NCI-H128 (cell line): ENCODE measurements around the gene CEACAM3.

Experiments
- DNase-seq: peaks from one replicate; lab custom pipeline; 2025; ENCODE audit not compliant: unreplicated experiment; lab: John Stamatoyannopoulos, UW

CEACAM3 gene

DNA sequence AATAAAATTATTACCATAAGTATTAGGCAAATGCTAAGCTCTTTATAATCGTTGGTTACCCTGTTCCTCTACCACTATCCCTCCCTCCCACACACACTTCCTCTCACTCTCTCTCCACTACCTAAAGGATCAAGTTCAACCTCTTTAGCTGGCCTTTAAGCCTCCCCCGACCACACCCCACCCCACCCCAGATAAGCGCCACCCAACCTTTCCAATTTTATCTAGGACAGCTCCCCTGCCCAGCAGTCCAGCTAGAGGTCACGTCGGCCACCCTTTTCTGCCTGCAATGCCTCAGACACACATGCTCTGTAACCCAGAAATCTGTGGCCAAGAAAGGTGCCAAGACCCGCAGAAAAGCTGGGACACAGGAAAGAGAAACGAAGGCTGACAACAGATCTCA lies 47.0 kb downstream of the CEACAM3 start:
- no peak for DNase-seq

DNA sequence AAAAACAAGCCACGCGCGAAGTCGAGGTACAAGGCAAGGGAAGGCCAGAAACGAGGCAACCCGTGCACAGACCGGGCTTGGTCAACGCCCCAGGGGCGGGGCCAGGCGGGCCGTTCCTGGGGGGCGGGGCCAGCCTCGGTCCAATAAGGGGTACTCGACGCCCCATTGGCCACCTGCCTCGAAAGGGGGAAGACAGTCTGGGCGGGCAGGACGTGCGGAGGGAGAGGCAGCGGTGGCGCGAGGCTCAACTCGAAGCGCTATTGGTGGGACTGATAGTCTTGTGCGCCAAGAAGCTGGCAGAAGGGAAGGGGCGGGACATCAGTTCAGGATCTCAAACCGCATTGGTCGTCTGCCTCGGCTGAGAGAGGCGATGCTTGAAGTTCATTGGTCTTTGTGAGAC lies 48.2 kb downstream of the CEACAM3 start, which contains the start of gene LYPD4:
Gene LYPD4 (minus strand): TSS at position 83 of the 400 bp plus-strand sequence. CDS start 5,398 bp downstream, outside the sequence.
- DNase-seq, result no peak

DNA sequence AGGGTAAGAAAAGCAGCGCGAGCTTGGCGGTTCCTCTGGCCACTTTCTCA lies 48.4 kb downstream of the CEACAM3 start, which contains the start of gene DMRTC2:
Gene DMRTC2 (plus strand): TSS at position 42 of the 50 bp plus-strand sequence. CDS start 2,387 bp downstream, outside the sequence.
- no peak for DNase-seq

DNA sequence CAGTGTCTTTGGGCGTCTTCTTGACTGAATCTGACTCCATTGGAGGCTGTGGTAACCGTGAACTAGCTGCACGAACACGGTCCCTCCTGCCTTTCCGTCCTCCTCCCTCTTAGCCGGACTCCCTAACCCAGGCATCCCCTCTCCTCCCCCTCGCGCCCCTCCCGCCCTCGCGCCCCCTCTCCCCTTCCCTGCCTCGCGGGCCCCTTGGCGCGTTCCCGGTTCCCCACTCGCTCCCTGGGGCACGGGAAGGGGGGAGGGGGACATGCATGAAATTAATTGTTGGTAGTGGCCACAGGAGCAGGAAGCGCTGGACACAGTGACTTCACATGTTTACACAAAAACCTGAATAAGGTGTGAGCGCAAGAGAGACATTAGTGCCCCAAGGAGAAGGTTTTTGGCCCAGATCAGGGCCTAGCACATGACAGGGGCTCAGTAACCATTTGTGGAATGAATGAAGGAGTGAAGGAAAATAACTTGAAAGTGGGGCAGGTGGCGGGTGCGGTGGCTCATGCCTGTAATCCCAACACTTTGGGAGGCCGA lies 48.7 kb downstream of the CEACAM3 start:
- no peak for DNase-seq

DNA sequence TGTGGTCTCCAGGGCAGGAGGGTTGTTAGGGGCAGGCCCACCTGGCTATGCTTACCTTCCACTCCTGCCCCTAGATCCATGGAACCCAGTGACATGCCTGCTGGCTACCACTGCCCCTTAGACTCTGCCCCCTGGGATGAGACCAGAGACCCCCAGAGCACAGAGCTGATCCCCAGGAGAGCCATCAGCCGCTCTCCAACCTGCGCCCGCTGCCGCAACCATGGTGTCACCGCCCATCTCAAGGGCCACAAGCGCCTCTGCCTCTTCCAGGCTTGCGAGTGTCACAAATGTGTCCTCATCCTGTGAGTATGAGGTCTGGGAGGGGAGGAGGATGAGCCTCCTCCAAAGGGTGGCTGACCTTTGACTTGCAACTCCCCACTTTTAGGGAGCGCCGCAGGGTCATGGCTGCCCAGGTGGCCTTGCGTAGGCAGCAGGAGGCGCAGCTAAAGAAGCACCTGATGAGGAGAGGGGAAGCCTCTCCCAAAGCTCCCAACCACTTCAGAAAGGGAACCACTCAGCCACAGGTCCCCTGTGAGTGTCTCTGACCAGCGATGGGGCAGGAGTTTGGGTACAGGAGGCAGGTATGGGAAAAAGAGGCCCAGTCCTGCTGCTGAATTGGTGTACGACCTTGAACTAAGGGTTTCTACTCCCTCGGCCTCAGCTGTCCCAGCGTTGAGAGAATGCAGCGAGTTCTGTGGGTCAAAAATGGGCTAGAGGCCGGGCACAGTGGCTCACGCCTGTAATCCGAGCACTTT lies 51.1 kb downstream of the CEACAM3 start:
- DNase-seq, result no peak

DNA sequence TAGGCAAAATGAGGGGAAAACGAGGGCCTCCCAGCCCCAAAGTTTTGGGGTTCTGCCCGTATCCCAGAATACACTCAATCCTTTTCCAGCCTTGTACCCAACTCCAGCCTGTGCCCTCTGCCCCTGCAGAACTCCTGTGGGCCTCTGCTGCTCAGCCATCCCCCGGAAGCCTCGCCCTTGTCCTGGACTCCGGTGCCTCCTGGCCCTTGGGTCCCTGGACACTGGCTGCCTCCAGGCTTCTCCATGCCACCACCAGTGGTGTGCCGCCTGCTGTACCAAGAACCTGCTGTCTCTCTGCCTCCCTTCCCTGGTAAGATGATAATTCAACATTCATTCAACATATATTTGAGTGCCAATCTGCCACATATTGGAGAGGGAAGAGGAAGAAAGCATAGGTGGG lies 52.3 kb downstream of the CEACAM3 start:
- DNase-seq, result no peak

DNA sequence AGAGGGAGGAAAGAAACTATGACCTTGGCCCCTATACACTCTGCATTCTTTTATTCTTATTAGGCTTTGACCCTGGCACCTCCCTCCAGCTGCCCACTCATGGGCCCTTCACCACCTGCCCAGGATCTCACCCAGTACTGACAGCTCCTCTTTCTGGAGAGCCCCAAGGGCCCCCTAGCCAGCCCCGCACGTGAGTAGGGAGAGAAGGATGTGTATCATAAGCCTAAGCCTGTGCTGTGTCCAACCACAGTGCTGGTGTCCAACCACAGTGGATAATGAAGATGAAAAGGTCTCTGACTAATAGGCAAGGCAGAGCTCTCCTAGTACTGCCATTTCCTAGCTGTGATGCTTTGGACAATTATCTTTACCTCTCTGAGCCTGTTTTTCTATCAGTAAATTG lies 52.7 kb downstream of the CEACAM3 start:
- no peak for DNase-seq

DNA sequence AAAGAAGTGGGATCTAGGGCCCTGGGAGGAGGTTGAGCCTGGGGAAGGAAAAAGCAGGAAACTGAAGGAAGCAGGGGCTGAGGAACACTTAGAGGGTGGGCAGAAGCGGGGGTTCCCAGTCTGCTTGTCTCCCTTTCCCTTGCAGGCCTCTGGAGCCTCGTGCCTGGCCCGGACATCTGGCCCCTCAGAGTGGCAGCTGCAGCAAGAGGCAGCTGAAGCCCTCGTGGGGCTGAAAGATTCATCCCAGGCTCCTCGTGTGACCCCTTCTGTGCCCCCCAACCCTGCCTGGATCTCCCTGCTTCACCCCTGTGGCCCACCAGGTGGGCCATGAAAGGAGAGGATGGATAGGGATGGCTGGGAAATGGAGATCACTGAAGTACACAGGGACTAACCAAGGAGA lies 54.0 kb downstream of the CEACAM3 start:
- DNase-seq, result no peak

DNA sequence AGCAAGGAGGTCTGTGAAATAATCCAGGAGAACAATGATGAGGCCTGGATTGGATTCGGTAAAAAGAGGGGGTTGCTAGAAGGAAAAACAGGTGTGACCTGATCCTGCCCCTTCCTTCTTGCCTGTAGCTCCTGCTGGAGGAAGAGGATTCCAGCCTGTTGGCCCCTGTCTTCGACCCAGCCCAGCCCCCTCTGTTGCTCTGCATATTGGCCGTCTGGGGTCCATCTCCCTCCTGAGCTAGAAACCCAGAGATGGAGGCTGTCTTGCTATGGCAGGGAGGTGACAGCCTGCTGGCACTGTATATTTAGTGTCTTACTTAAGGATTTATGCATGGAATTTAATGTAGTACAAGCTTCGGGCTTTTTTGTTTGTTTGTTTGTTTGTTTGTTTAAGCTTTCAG lies 55.1 kb downstream of the CEACAM3 start:
- no peak for DNase-seq

DNA sequence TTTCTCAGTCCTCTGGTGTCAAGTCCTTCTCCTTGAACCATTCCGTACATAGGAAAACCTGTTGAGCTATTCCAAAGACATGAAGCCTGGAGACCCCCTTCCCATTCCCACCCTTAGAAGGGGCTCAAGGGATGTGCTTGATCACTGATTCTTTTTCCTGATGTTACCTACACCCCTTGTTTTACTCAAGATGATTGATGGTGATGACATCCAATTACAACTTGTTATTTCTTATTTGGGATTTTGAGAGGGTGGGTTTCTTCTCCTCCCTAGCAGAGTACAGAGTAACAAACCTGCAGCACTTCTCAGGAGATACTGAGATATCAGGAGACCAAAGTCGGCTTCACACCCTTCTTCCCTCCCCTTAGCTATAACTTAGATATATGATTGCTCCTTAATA lies 57.0 kb downstream of the CEACAM3 start:
- DNase-seq, result no peak

DNA sequence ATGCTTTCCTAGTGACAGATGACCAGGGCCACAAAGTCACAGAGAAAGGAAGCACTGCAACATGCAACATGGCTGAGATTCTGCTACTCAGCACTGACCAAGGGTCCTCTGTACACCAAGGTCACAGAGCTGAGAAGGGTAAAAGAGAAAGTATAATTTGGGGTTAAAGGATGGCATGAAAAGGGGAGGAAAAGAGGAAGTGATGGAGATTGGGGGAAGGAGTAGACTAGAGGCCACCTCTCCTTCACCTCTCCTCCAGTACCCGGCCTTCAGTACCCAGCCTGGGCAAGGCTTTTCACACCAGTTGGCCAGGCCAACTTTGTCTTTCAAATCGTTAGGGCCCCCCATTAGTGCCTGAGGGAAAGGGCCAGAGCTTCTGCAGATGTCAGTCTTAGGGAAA lies 57.4 kb downstream of the CEACAM3 start:
- DNase-seq, result no peak

DNA sequence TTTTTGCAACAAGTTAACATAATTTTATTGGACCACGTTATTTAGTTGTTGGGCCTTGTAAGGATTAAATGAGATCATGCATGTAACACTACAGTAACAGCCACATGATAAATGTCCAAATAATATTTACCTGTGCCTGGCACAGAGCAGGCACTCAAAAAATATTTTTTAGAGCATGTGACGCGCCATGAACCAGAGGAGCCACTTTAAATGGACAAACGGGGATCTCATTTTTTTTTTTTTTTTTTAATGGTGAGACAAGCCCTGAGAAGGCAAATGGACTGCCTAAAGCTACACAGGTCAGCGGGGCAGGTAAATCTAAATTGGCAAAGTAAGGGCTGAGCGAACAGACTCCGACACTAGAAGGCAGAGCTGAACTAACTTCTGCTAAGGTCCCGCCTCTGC lies 62.8 kb downstream of the CEACAM3 start:
- DNase-seq, result no peak

DNA sequence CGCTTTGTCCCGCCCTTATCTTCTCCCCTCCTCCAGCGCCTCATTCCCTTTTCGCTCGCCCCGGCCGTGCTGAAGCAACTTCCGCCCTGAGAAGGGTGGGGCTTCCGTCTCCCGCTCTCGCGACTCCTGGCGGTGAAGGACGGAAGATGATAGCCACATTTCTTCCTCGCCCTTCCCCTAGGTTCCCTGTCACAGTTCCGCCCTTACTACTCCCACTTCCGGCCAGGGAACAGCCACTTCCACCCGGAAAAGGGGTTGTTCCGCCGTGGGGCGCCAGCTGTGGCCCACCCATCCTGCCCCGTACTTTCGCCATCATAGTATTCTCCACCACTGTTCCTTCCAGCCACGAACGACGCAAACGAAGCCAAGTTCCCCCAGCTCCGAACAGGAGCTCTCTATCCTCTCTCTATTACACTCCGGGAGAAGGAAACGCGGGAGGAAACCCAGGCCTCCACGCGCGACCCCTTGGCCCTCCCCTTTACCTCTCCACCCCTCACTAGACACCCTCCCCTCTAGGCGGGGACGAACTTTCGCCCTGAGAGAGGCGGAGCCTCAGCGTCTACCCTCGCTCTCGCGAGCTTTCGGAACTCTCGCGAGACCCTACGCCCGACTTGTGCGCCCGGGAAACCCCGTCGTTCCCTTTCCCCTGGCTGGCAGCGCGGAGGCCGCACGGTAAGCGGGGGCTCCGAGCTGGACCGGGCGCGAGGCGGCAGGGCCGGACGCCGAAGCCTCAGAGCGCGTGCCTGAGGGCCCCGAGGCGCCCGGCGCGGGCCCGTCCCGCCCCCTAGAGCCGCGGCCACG lies 63.4 kb downstream of the CEACAM3 start, which contains the start of gene RPS19:
Gene RPS19 (plus strand): TSS at position 638 of the 801 bp plus-strand sequence. CDS start 520 bp downstream, outside the sequence.
- peak; percentile 98 for DNase-seq

DNA sequence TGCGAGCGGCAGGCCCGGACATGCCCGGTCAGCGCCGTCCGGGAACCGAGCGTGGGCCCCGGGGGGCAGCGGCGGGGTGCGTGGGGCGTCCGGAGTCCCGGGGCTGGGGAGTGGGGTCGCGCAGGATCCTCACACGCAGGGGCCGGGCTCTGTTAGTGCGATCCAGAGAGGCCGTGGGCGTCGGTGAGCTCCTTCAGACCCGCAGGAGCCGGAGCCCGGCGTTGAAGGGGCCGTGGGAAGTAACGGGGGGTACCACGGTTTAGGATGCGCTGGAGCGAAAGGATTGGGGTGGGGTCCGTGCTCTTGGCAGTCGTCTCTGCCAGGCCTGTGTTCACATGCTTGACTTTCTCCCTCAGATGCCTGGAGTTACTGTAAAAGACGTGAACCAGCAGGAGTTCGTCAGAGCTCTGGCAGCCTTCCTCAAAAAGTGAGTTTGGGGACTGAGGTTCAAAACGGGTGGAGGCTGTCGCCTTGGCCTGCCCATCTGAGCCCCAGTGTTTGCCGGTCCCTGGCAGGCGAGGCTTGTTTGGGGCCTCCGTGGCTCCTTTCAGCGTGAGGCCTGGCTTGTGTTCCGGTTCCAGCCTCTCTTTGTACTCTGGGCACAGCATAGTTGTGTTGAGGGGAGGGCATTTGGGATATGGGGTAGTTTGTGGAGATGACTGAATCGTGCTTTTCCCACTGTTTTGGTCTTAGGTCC lies 64.2 kb downstream of the CEACAM3 start:
- no peak for DNase-seq
